ENCODE results near the gene EDEM1.

The EDEM1 gene

GRCh38 chr3:5186858-5187155, 700 bp upstream of the EDEM1 start:
- Histone ChIP-seq H3K9me3 (ENCODE audit: control insufficient read depth, insufficient read depth, low read length) (no peaks in the 10 kb centered on the region), H3K36me3 (ENCODE audit: insufficient read depth, low read length) (no peaks in the 10 kb centered on the region), H3K9ac (ENCODE audit: low read depth, low read length) (peak overlapping the region; percentile 79), H3K4me1 (ENCODE audit: insufficient read depth, low read length) (peaks cover 3% of the 10 kb centered on the region; the same call in 1 of the 2 replicates)

GRCh38 chr3:5187920-5188418, 462 bp downstream of the EDEM1 start:
- H3K9me3 ChIP-seq (ENCODE audit: control insufficient read depth, insufficient read depth, low read length): no peaks in the 10 kb centered on the region
- no peaks in the 10 kb centered on the region for H3K36me3 ChIP-seq (ENCODE audit: insufficient read depth, low read length)
- H3K9ac ChIP-seq (ENCODE audit: low read depth, low read length): peak overlapping the region; percentile 90
- peaks cover 3% of the 10 kb centered on the region; the same call in 1 of the 2 replicates for H3K4me1 ChIP-seq (ENCODE audit: insufficient read depth, low read length)

GRCh38 chr3:5188419-5189221, 1.1 kb downstream of the EDEM1 start:
- Histone ChIP-seq H3K36me3 (ENCODE audit: insufficient read depth, low read length) (no peaks in the 10 kb centered on the region), H3K9ac (ENCODE audit: low read depth, low read length) (peak overlapping the region; percentile 90), H3K4me1 (ENCODE audit: insufficient read depth, low read length) (peaks cover 3% of the 10 kb centered on the region; the same call in 1 of the 2 replicates), H3K9me3 (ENCODE audit: control insufficient read depth, insufficient read depth, low read length) (no peaks in the 10 kb centered on the region)

- no peaks in the 10 kb centered on the region for H3K9me3 ChIP-seq (ENCODE audit: control insufficient read depth, insufficient read depth, low read length)
- peaks cover 12% of the 10 kb centered on the region for H3K4me1 ChIP-seq (ENCODE audit: insufficient read depth, low read length)
- no peaks in the 10 kb centered on the region for H3K36me3 ChIP-seq (ENCODE audit: insufficient read depth, low read length)
- peak overlapping the region; percentile 8; the same call in 1 of the 2 replicates for H3K9ac ChIP-seq (ENCODE audit: low read depth, low read length)
These were observed 2.8 kb downstream of the EDEM1 start for GRCh38 chr3:5190147-5190791.

- no peaks in the 10 kb centered on the region for H3K36me3 ChIP-seq (ENCODE audit: insufficient read depth, low read length)
- no peaks in the 10 kb centered on the region for H3K9me3 ChIP-seq (ENCODE audit: control insufficient read depth, insufficient read depth, low read length)
- H3K4me1 ChIP-seq (ENCODE audit: insufficient read depth, low read length): peaks cover 22% of the 10 kb centered on the region
- H3K9ac ChIP-seq (ENCODE audit: low read depth, low read length): no peak overlapping the region
These were observed 4.2 kb downstream of the EDEM1 start for GRCh38 chr3:5191555-5192304.

GRCh38 chr3:5192571-5193365, 5.3 kb downstream of the EDEM1 start:
- H3K9ac ChIP-seq (ENCODE audit: low read depth, low read length): no peak overlapping the region
- no peaks in the 10 kb centered on the region for H3K9me3 ChIP-seq (ENCODE audit: control insufficient read depth, insufficient read depth, low read length)
- H3K36me3 ChIP-seq (ENCODE audit: insufficient read depth, low read length): no peaks in the 10 kb centered on the region
- H3K4me1 ChIP-seq (ENCODE audit: insufficient read depth, low read length): peaks cover 33% of the 10 kb centered on the region

GRCh38 chr3:5194341-5194740, 6.8 kb downstream of the EDEM1 start:
- Histone ChIP-seq H3K36me3 (ENCODE audit: insufficient read depth, low read length) (0 out of 2 replicates have a peak, but pooled peaks cover 2% of the 10 kb centered on the region), H3K9me3 (ENCODE audit: control insufficient read depth, insufficient read depth, low read length) (no peaks in the 10 kb centered on the region), H3K4me1 (ENCODE audit: insufficient read depth, low read length) (peaks cover 42% of the 10 kb centered on the region), H3K9ac (ENCODE audit: low read depth, low read length) (no peak overlapping the region)

GRCh38 chr3:5194801-5195509, 7.4 kb downstream of the EDEM1 start:
- H3K9me3 ChIP-seq (ENCODE audit: control insufficient read depth, insufficient read depth, low read length): no peaks in the 10 kb centered on the region
- H3K4me1 ChIP-seq (ENCODE audit: insufficient read depth, low read length): peaks cover 45% of the 10 kb centered on the region
- H3K36me3 ChIP-seq (ENCODE audit: insufficient read depth, low read length): 0 out of 2 replicates have a peak, but pooled peaks cover 5% of the 10 kb centered on the region
- no peak overlapping the region for H3K9ac ChIP-seq (ENCODE audit: low read depth, low read length)

GRCh38 chr3:5195605-5196004, 8.1 kb downstream of the EDEM1 start:
- Histone ChIP-seq H3K36me3 (ENCODE audit: insufficient read depth, low read length) (0 out of 2 replicates have a peak, but pooled peaks cover 5% of the 10 kb centered on the region), H3K9me3 (ENCODE audit: control insufficient read depth, insufficient read depth, low read length) (no peaks in the 10 kb centered on the region), H3K9ac (ENCODE audit: low read depth, low read length) (no peak overlapping the region), H3K4me1 (ENCODE audit: insufficient read depth, low read length) (peaks cover 45% of the 10 kb centered on the region)

- Histone ChIP-seq H3K9ac (ENCODE audit: low read depth, low read length) (peak overlapping the region; percentile 19; the same call in 1 of the 2 replicates), H3K36me3 (ENCODE audit: insufficient read depth, low read length) (0 out of 2 replicates have a peak, but pooled peaks cover 5% of the 10 kb centered on the region), H3K4me1 (ENCODE audit: insufficient read depth, low read length) (peaks cover 42% of the 10 kb centered on the region), H3K9me3 (ENCODE audit: control insufficient read depth, insufficient read depth, low read length) (no peaks in the 10 kb centered on the region)
These were observed 9.5 kb downstream of the EDEM1 start for GRCh38 chr3:5197022-5197421.

GRCh38 chr3:5197470-5198312, 10.2 kb downstream of the EDEM1 start:
- peak overlapping the region; percentile 19; the same call in 1 of the 2 replicates for H3K9ac ChIP-seq (ENCODE audit: low read depth, low read length)
- peaks cover 42% of the 10 kb centered on the region for H3K4me1 ChIP-seq (ENCODE audit: insufficient read depth, low read length)
- H3K9me3 ChIP-seq (ENCODE audit: control insufficient read depth, insufficient read depth, low read length): no peaks in the 10 kb centered on the region
- peaks cover 9% of the 10 kb centered on the region; the same call in 1 of the 2 replicates for H3K36me3 ChIP-seq (ENCODE audit: insufficient read depth, low read length)

- Histone ChIP-seq H3K9me3 (ENCODE audit: control insufficient read depth, insufficient read depth, low read length) (no peaks in the 10 kb centered on the region), H3K4me1 (ENCODE audit: insufficient read depth, low read length) (peaks cover 42% of the 10 kb centered on the region), H3K36me3 (ENCODE audit: insufficient read depth, low read length) (peaks cover 13% of the 10 kb centered on the region), H3K9ac (ENCODE audit: low read depth, low read length) (no peak overlapping the region)
These were observed 10.8 kb downstream of the EDEM1 start for GRCh38 chr3:5198313-5198677.
